Measurements from ENCODE around the gene SLF1.

Gene SLF1

GRCh38 chr5:94705427-94705826 is 87.0 kb downstream of the SLF1 start:
- H3F3A ChIP-seq (ENCODE audit: insufficient read depth, low read length): peaks cover 36% of the 10 kb centered on the region
- no peak overlapping the region for H3K4me3 ChIP-seq (ENCODE audit: low read length)
- no peak overlapping the region for H3K4me2 ChIP-seq (ENCODE audit: low read depth, low read length)
- H3K27ac ChIP-seq (ENCODE audit: low read length): peak overlapping the region; percentile 18; the same call in 1 of the 2 replicates
- DNase-seq: no peak
- no peaks in the 10 kb centered on the region for H3K9me2 ChIP-seq (replicated peaks; ENCODE audit: insufficient read depth, low read length)
- no peak overlapping the region for H2AFZ ChIP-seq (ENCODE audit: low read length)
- H4K20me1 ChIP-seq (ENCODE audit: insufficient read depth, low read length): no peaks in the 10 kb centered on the region
- H3K9ac ChIP-seq (ENCODE audit: low read length): no peak overlapping the region
- peaks cover 62% of the 10 kb centered on the region for H3K4me1 ChIP-seq (ENCODE audit: low read length)
- TF ChIP-seq CTCF (IDR thresholded peaks at IDR 0.05; ENCODE audit: low read length): no peak
- no peak for TF ChIP-seq EZH2 (optimal IDR thresholded peaks at IDR 0.05; ENCODE audit: low read depth, low read length)
- no peak for TF ChIP-seq EZH2phosphoT487 (IDR thresholded peaks at IDR 0.05; ENCODE audit: low read length)
- H3K36me3 ChIP-seq (replicated peaks; ENCODE audit: insufficient read depth, low read length): no peaks in the 10 kb centered on the region
- H3K79me2 ChIP-seq (ENCODE audit: low read length): no peaks in the 10 kb centered on the region
- no peaks in the 10 kb centered on the region for H3K27me3 ChIP-seq (replicated peaks; ENCODE audit: insufficient read depth, low read length)
- no peaks in the 10 kb centered on the region for H3K9me3 ChIP-seq (replicated peaks; ENCODE audit: insufficient read depth, low read length)

GRCh38 chr5:94707359-94707758 is 88.9 kb downstream of the SLF1 start:
- Histone ChIP-seq H3K27me3 (replicated peaks; ENCODE audit: insufficient read depth, low read length) (no peaks in the 10 kb centered on the region), H3K36me3 (replicated peaks; ENCODE audit: insufficient read depth, low read length) (no peaks in the 10 kb centered on the region), H3K9ac (ENCODE audit: low read length) (no peak overlapping the region), H3K27ac (ENCODE audit: low read length) (peak overlapping the region; percentile 57; the same call in 1 of the 2 replicates), H3K9me2 (replicated peaks; ENCODE audit: insufficient read depth, low read length) (no peaks in the 10 kb centered on the region), H3K9me3 (replicated peaks; ENCODE audit: insufficient read depth, low read length) (no peaks in the 10 kb centered on the region), H3K4me2 (ENCODE audit: low read depth, low read length) (peak overlapping the region; percentile 56), H3K79me2 (ENCODE audit: low read length) (no peaks in the 10 kb centered on the region), H2AFZ (ENCODE audit: low read length) (no peak overlapping the region), H3F3A (ENCODE audit: insufficient read depth, low read length) (peaks cover 23% of the 10 kb centered on the region), H3K4me1 (ENCODE audit: low read length) (peaks cover 49% of the 10 kb centered on the region), H3K4me3 (ENCODE audit: low read length) (peak overlapping the region; percentile 10; the same call in 1 of the 2 replicates), H4K20me1 (ENCODE audit: insufficient read depth, low read length) (no peaks in the 10 kb centered on the region)
- DNase-seq: peak; percentile 77
- TF ChIP-seq CTCF (IDR thresholded peaks at IDR 0.05; ENCODE audit: low read length) (no peak), EZH2 (optimal IDR thresholded peaks at IDR 0.05; ENCODE audit: low read depth, low read length) (no peak), EZH2phosphoT487 (IDR thresholded peaks at IDR 0.05; ENCODE audit: low read length) (no peak)

GRCh38 chr5:94709277-94709676 is 90.8 kb downstream of the SLF1 start:
- peaks cover 12% of the 10 kb centered on the region for H3F3A ChIP-seq (ENCODE audit: insufficient read depth, low read length)
- H4K20me1 ChIP-seq (ENCODE audit: insufficient read depth, low read length): no peaks in the 10 kb centered on the region
- no peak overlapping the region for H3K9ac ChIP-seq (ENCODE audit: low read length)
- no peaks in the 10 kb centered on the region for H3K9me3 ChIP-seq (replicated peaks; ENCODE audit: insufficient read depth, low read length)
- no peak overlapping the region for H3K4me3 ChIP-seq (ENCODE audit: low read length)
- H3K36me3 ChIP-seq (replicated peaks; ENCODE audit: insufficient read depth, low read length): no peaks in the 10 kb centered on the region
- peaks cover 37% of the 10 kb centered on the region for H3K4me1 ChIP-seq (ENCODE audit: low read length)
- no peak for DNase-seq
- no peak overlapping the region for H3K4me2 ChIP-seq (ENCODE audit: low read depth, low read length)
- H3K27me3 ChIP-seq (replicated peaks; ENCODE audit: insufficient read depth, low read length): no peaks in the 10 kb centered on the region
- no peak for TF ChIP-seq EZH2phosphoT487 (IDR thresholded peaks at IDR 0.05; ENCODE audit: low read length)
- no peak for TF ChIP-seq EZH2 (optimal IDR thresholded peaks at IDR 0.05; ENCODE audit: low read depth, low read length)
- TF ChIP-seq CTCF (IDR thresholded peaks at IDR 0.05; ENCODE audit: low read length): no peak
- H2AFZ ChIP-seq (ENCODE audit: low read length): no peak overlapping the region
- no peak overlapping the region for H3K27ac ChIP-seq (ENCODE audit: low read length)
- H3K79me2 ChIP-seq (ENCODE audit: low read length): no peaks in the 10 kb centered on the region
- H3K9me2 ChIP-seq (replicated peaks; ENCODE audit: insufficient read depth, low read length): no peaks in the 10 kb centered on the region
